GM23248 (cell line): Measurements from ENCODE around the gene SLC25A1. TPM values are rescaled to one million over a fixed set of nuclear protein-coding genes. Genes with fewer than 3 reads are reported as not detected.
"Not testable (repeated sequence)": the region's sequence is repeated elsewhere in the genome, so short reads cannot be mapped to it uniquely, and the experiment has no call there.

ENCODE experiments used
- DNase-seq: peaks from one replicate; pipeline ENCODE4 v3.0.0-alpha.2; 2015
- H2AFZ ChIP-seq: fragments of 200-600 bp; sonication (generic); 2 replicates; pipeline ENCODE4 v1.6.1; 2016; ENCODE audit warnings: antibody characterized with exemption
- H3F3A ChIP-seq: fragments of 200-600 bp; sonication (generic); 2 replicates; pipeline ENCODE4 v1.6.1; 2016; ENCODE audit warnings: mild to moderate bottlenecking, antibody characterized with exemption, mixed run types; ENCODE audit not compliant: insufficient read depth
- H3K27ac ChIP-seq: fragments of 200-600 bp; sonication (generic); 2 replicates; pipeline ENCODE4 v1.5.1; 2016; ENCODE audit warnings: mild to moderate bottlenecking
- H3K27me3 ChIP-seq: fragments of 200-600 bp; sonication (generic); replicated peaks from 2 replicates; pipeline ENCODE4 v1.6.1; 2016; ENCODE audit warnings: mild to moderate bottlenecking; ENCODE audit not compliant: insufficient read depth
- H3K36me3 ChIP-seq: fragments of 200-600 bp; sonication (generic); 2 replicates; pipeline ENCODE4 v1.6.1; 2016; ENCODE audit warnings: low read depth, mild to moderate bottlenecking
- H3K4me1 ChIP-seq: fragments of 200-600 bp; sonication (generic); 2 replicates; pipeline ENCODE4 v1.6.1; 2016; ENCODE audit warnings: mild to moderate bottlenecking; ENCODE audit not compliant: insufficient read depth
- H3K4me2 ChIP-seq: fragments of 200-600 bp; sonication (generic); one replicate; pipeline ENCODE4 v1.6.1; 2016; ENCODE audit warnings: mild to moderate bottlenecking; ENCODE audit not compliant: unreplicated experiment
- H3K4me3 ChIP-seq: fragments of 200-600 bp; sonication (generic); 2 replicates; pipeline ENCODE4 v1.5.1; 2016; ENCODE audit warnings: mild to moderate bottlenecking
- H3K79me2 ChIP-seq: fragments of 200-600 bp; sonication (generic); 2 replicates; pipeline ENCODE4 v1.6.1; 2016; ENCODE audit warnings: mild to moderate bottlenecking; ENCODE audit not compliant: insufficient read depth
- H3K9ac ChIP-seq: fragments of 200-600 bp; sonication (generic); 2 replicates; pipeline ENCODE4 v1.6.1; 2016; ENCODE audit warnings: mild to moderate bottlenecking
- H3K9me2 ChIP-seq: fragments of 200-600 bp; sonication (generic); 2 replicates; pipeline ENCODE4 v1.6.1; 2016; ENCODE audit warnings: mixed run types, mild to moderate bottlenecking, moderate library complexity; ENCODE audit not compliant: insufficient read depth
- H3K9me3 ChIP-seq: fragments of 200-600 bp; sonication (generic); one replicate; pipeline ENCODE4 v1.6.1; 2017; ENCODE audit warnings: low read depth
- H4K20me1 ChIP-seq: fragments of 200-600 bp; sonication (generic); 2 replicates; pipeline ENCODE4 v1.6.0; 2016; ENCODE audit not compliant: insufficient read depth
- EZH2 ChIP-seq: fragments of 200-600 bp; sonication (generic); IDR thresholded peaks from 2 replicates; pipeline ENCODE4 v1.6.1; 2018; ENCODE audit warnings: antibody characterized with exemption, mild to moderate bottlenecking; ENCODE audit not compliant: insufficient read depth, poor library complexity, severe bottlenecking
- EZH2phosphoT487 ChIP-seq: fragments of 200-600 bp; sonication (generic); IDR thresholded peaks from 2 replicates; pipeline ENCODE4 v1.6.1; 2018; ENCODE audit warnings: antibody characterized with exemption, moderate library complexity, mild to moderate bottlenecking, low read depth; ENCODE audit not compliant: insufficient read depth
- WGBS, 2 experiments: methylation state at CpG; one replicate each; pipeline ENCODE4 v1.1.6; 2015 to 2017; ENCODE audit warnings: low lambda C conversion rate in 2 of 2, low coverage in 1 of 2; ENCODE audit errors: missing lambda C conversion rate in 2 of 2; 5-methylcytosine and 5-hydroxymethylcytosine counted together
- in situ Hi-C: fragments of 300-500 bp; cut with MboI; formaldehyde crosslinking; loops from 2 replicates; pipeline ENCODE4 v1.15.0; 2020
- polyA plus RNA-seq: library from polyadenylated mRNA; unstranded; fragments of >200 nt; fragmentation: Nextera tagmentation; extraction: Ambion mirVana; gene quantifications from 2 replicates; pipeline ENCODE4 v1.2.1, GENCODE V29; 2016
- total RNA-seq: library from RNA; depleted of rRNA; stranded (reverse); fragments of >200 nt; shearing (Covaris generic); gene quantifications from 2 replicates; pipeline ENCODE4 v1.2.3, GENCODE V29; 2014

Gene SLC25A1
- total and polyA plus RNA-seq, 2 experiments from 2014 or later: 99.5 to 113 TPM

- Histone ChIP-seq H3K36me3 (peaks cover 3% of the 10 kb centered on the region; the same call in 1 of the 2 replicates), H3K4me1 (no peaks in the 10 kb centered on the region), H3K9me3 (no peaks in the 10 kb centered on the region), H2AFZ (no peak overlapping the region), H3K4me2 (no peak overlapping the region), H3K79me2 (no peaks in the 10 kb centered on the region), H4K20me1 (no peaks in the 10 kb centered on the region), H3K4me3 (no peak overlapping the region), H3K9ac (no peak overlapping the region), H3F3A (no peaks in the 10 kb centered on the region), H3K27me3 (no peaks in the 10 kb centered on the region), H3K27ac (no peak overlapping the region), H3K9me2 (no peaks in the 10 kb centered on the region)
- TF ChIP-seq EZH2phosphoT487: no peak
- TF ChIP-seq EZH2: no peak
- DNase-seq: no peak
- WGBS, 2 experiments: 80 to 85% methylated on average over 8 of the region's 8 CpGs
- in situ Hi-C loops: no loop called here
These were observed 25.3 kb upstream of the SLC25A1 start for GRCh38 chr22:19203834-19204233.

- 94 to 100% methylated on average over 3 of the region's 3 CpGs for WGBS, 2 experiments
- H3K4me2 ChIP-seq, H2AFZ ChIP-seq, H3K79me2 ChIP-seq, H3K4me1 ChIP-seq, H3K36me3 ChIP-seq, DNase-seq, H3K27ac ChIP-seq, in situ Hi-C loops, H3K27me3 ChIP-seq, H3K4me3 ChIP-seq, H4K20me1 ChIP-seq, H3F3A ChIP-seq, H3K9me3 ChIP-seq, H3K9ac ChIP-seq, H3K9me2 ChIP-seq: not testable (repeated sequence)
These were observed 24.3 kb upstream of the SLC25A1 start for GRCh38 chr22:19202799-19203186.

GRCh38 chr22:19201869-19202798, 23.6 kb upstream of the SLC25A1 start:
- in situ Hi-C loops: no loop called here
- Histone ChIP-seq H4K20me1 (no peaks in the 10 kb centered on the region), H3K4me2 (no peak overlapping the region), H3K36me3 (peaks cover 3% of the 10 kb centered on the region; the same call in 1 of the 2 replicates), H3F3A (no peaks in the 10 kb centered on the region), H3K9ac (no peak overlapping the region), H3K9me2 (no peaks in the 10 kb centered on the region), H3K27me3 (no peaks in the 10 kb centered on the region), H2AFZ (no peak overlapping the region), H3K9me3 (no peaks in the 10 kb centered on the region), H3K79me2 (no peaks in the 10 kb centered on the region), H3K27ac (no peak overlapping the region), H3K4me1 (no peaks in the 10 kb centered on the region), H3K4me3 (no peak overlapping the region)
- no peak for DNase-seq
- TF ChIP-seq EZH2 (no peak), EZH2phosphoT487 (no peak)
- WGBS, 2 experiments: 91 to 95% methylated on average over 6 to 18 of the region's 18 CpGs

GRCh38 chr22:19201130-19201868, 22.8 kb upstream of the SLC25A1 start:
- Histone ChIP-seq H3K4me1 (no peaks in the 10 kb centered on the region), H4K20me1 (no peaks in the 10 kb centered on the region), H3K27me3 (no peaks in the 10 kb centered on the region), H3K79me2 (no peaks in the 10 kb centered on the region), H3F3A (no peaks in the 10 kb centered on the region), H3K4me3 (no peak overlapping the region), H2AFZ (no peak overlapping the region), H3K27ac (no peak overlapping the region), H3K4me2 (no peak overlapping the region), H3K9me2 (no peaks in the 10 kb centered on the region), H3K9me3 (no peaks in the 10 kb centered on the region), H3K9ac (no peak overlapping the region), H3K36me3 (no peaks in the 10 kb centered on the region; the same call in 1 of the 2 replicates)
- in situ Hi-C loops: no loop called here
- TF ChIP-seq EZH2 (no peak), EZH2phosphoT487 (no peak)
- DNase-seq: no peak
- 95% methylated on average over 23 of the region's 23 CpGs for WGBS, 2 experiments
